ENCODE measurements around the gene HOXD4.

HOXD4 gene

DNA sequence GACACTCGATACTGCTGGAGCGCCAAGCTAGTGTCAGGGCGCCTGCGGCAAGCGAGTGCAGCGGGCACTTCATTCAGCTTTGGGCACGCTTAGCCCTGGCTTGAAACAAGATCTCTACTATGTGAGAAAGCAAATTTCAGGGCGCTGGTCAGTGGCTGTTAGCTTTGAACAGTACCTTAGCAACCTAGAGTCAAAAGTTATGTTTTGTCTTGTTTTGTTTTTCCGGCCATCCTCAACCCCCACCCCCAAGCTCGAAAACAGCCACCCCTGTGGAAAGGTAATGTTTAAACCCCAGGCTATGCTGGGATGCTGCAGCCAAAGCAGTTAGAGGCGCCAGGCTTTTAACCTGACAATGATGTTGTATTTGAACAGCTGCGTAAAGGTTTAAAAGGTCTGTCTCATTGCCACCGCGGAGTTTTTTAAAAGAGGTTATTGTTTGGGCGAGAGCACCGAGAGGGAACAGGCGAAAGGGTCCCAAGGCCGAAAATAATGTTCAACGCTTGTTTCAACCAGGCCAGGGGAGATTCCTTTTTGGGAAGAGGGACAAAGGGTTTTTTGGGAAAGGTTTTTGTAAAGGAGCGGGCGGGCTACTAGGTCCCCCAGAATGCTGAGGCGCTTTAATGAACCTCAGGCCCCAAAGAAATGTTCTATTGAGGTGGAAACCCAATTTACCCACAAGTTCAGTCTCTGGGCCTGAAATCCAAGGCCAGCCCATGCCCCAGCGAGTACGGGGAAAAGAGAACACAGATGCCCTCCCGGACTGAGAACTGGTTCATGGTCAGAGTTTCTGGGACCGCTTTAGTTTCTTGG, 37.0 kb upstream of the HOXD4 start:
- no peak for DNase-seq (ENCODE audit: low read depth)

DNA sequence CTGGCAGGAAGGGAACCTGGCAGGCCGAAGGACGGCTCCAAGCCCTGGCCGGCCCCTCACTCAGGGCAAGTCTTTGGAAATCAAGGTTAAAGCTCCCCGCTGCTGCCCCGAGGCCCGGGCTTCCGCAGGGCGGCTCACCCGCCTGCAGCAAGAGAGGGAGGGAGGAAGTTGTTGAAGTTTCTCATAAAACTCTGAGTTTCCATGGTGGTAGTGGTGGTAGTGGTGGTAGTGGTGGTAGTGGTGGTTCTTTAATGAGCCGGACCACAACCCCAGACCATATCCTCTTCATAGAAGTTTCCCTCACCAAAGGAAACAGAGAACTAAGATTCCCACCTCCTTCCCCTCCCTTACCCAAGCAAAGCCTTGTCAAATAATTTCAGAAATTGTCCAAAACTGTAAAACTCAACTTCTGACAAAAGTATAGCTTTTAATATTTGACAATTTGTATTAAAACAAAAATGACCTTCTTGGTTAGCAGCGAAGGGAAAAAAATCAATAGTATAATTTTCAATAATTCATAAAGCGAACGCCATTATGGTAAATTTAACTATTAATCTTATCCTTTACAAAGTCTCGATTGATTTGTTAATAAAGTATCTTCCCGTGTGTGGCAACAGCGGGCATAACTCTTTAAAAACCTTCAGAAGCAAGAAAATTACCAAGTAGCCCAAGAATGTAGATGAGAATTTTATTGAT, 36.3 kb upstream of the HOXD4 start:
- no peak for DNase-seq (ENCODE audit: low read depth)

DNA sequence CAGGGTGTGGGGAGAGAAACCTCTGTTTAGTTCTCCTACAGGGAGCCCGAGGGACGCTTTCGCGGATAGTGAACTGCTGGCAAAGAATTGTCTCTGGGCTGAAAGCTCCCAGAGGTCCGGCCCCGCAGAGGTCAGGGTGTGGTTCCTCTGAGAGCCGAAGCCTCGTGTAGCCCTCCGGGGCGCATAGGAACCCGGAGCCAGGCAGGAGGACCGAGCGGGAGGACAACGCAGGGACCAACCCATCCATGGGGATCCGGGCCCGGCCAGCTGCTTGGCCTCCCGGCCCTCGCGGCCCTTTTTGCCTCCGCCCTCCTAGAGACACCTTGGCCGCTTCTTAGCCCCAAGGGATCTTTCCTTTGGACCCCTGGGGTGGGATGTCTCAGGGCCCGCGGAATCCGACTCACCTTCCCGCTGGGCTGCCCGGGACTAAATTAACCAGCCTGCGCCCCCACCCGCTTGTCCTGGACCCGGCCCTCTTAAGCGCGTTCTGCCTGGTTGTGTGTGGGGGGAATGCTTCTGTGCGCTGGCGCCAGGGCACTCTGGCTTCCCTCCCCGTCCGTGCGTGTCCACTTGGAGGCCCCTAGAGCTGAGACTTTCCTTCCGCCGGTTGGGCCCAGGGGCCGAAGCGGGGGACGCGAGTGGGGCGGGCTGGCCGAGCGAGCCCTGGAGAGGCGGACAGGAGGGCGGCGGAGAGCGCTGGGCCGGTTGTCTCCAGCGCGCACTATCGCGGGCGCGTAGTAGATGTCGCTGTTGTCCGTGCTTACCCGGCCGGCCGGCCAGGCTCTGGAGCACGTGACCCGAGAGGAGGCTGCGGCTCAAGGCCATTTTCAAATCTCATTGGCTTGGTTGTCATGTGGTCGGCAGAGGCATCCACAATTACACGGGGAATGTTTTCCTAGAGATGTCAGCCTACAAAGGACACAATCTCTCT, 35.2 kb upstream of the HOXD4 start, which contains the start of gene HOXD10:
Gene HOXD10 (plus strand): TSS at position 896 of the 931 bp plus-strand sequence. CDS start 56 bp downstream, outside the sequence.
- DNase-seq (ENCODE audit: low read depth) = no peak

DNA sequence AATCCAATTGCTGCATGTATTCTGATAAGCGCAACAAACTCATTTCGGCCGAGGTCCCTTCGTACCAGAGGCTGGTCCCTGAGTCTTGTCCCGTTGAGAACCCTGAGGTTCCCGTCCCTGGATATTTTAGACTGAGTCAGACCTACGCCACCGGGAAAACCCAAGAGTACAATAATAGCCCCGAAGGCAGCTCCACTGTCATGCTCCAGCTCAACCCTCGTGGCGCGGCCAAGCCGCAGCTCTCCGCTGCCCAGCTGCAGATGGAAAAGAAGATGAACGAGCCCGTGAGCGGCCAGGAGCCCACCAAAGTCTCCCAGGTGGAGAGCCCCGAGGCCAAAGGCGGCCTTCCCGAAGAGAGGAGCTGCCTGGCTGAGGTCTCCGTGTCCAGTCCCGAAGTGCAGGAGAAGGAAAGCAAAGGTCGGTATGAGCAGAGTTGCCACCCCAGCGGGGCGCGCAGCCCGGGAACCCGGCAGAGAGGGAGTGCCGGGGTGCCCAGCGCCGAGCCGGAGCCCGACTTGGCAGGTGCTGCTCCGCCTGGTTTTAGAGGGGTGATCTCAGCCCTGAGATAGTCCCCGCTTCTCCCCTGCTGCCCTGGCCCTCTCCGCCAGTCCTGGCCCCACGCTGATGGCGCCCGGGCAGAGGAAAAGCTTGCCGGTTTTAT, 34.1 kb upstream of the HOXD4 start:
- no peak for DNase-seq (ENCODE audit: low read depth)

DNA sequence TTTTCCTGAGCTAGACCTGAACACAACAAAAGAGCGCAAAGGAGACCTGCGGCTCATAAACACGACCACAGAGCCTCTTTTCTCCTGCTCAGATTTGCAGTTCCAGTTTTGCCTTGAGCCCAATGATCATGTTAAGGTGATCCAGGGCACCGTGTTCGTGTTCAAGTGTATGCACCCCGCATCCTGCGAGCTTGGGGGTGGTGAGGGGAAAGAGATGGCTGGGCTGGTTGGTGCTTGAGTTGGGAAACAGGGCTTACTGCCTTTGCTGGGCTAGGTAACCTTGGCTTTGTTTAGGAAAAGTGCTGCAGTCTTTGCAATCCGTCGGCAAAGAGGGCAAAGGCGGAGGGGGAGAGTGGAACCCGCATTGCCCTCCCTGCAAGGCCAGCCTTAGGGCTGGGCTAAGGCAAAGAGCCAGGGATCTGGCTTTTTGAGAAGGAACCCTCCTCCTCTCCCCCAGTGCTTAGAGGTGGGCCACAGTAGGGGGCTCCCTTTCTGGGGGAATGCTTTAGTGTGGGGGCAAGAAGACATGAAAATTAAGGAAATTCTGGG, 33.5 kb upstream of the HOXD4 start:
- DNase-seq (ENCODE audit: low read depth) = no peak

DNA sequence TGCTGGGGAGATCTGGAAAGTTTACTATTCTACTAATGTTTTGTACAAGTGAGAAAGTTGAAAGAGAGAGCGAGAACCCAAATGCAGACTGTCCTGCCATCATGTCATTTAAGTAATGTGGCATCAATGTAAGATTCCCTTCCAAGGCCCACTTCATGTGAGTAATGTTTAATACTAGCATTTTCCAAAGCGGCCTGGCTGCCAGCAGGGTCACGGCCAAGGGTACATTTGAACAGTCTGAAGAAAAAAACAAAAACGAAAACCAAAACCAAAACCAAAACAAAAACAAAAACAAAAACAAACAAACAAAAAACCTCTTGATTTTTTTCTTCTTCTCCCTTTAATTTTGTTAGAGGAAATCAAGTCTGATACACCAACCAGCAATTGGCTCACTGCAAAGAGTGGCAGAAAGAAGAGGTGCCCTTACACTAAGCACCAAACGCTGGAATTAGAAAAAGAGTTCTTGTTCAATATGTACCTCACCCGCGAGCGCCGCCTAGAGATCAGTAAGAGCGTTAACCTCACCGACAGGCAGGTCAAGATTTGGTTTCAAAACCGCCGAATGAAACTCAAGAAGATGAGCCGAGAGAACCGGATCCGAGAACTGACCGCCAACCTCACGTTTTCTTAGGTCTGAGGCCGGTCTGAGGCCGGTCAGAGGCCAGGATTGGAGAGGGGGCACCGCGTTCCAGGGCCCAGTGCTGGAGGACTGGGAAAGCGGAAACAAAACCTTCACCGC, 32.6 kb upstream of the HOXD4 start:
- no peak for DNase-seq (ENCODE audit: low read depth)

DNA sequence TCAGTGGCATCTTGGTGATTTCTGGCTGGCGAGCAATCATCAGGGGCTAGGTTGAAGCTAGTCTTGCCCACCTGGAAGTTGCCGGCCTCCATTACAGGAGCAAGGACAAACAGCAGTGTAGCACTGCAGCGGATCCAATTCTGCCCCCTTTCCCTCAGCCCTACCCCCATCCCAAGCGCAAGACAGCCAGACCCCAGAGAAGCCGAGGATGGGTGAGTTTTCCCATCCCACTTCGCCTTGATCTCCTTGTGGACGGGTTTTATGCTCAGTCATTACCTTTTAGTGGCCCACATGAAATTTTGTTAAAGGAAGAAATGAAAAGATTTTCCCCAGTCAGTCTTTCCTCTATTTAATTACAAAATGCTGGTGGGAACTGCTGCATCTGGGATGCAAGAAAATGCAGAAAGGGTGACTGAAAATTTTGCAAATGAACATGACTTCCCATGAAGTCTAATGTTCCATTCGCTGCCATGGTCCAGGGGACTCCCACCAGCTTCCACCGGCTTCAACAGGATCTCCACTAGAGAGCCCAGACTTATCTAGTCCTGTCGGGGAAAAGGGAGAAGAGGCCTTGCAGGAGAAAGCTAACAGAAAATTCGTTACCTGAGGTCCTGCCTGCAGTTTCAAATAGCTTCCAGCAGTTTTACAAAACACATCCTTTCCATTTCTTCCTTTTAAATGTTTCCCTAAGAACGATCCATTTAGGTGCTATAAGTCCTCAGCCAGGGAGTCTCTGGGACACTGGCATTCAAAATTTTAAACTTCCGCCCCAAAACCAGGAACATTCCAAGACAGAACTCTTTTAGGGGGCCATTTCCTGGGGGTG, 30.8 kb upstream of the HOXD4 start:
- no peak for DNase-seq (ENCODE audit: low read depth)

DNA sequence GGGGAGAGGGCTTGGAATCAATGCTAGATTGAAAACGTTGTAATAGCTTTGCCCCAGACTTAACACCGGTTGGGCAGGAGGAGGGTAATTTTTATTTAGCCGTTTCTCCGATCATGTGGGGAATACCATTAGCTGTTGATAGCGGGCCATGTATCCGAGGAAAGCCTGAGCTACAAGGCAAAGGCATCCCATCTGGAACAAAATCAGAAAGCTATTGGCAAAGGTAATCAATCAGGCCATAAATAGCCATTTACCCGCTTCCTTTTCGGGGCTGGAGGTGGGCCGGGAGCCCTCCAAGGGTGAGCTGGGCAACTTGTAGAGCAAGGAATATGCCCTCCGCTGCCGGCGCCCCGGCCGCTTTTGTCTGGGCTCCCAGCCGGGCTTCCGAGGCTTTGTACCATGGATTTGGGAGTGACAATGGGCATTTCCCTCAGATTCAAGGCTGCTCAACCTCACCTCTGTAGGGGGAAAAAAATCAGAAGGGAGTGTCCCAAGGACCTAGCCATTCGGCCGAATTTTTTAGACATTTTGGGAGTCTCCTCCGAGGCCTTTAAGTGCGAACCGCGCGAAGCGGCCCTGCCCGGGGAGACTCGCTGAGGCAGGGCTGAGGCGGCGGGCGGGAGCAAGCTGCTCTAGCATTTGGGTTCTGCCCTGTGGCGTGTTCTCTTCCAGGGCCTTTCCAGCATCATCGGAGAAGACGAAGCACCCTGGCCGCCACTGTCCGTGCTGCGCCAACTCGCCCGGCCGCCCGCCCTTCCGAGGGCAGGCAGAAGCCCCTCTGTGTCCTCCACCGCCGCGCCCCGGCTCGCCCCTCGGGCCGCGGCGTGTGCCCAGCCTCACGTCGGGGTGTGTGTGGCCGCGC, 29.9 kb upstream of the HOXD4 start:
- DNase-seq (ENCODE audit: low read depth) = no peak

DNA sequence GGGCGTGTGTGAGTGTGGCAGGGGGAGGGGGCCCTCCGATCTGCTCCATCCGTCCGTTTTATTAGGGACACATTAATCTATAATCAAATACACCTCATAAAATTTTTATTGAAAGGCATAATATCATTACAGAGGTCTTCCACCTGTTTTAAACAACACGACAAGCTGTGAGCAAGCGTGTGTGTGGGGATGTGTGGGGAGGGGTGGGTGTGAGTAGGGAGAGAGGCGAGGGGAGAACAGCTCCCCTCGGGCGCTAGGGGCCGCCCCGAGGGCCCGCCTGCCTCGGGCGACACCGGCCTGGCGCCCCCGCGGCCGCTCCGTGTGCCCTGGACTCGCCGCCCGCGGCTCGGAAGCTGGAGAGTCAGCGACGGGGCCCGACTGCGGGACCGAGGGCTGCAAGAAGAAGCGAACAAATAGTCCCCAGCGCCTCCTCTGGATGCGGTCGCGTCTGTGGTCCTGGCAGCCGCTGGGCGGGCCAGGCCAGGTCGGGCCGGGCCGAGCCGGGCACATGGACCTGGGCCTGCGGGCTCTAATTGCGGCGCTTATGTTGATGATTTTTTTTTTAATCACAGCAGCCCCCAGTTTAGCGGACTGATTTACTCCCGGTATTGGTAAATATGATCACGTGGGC, 29.2 kb upstream of the HOXD4 start:
- DNase-seq (ENCODE audit: low read depth) = no peak

DNA sequence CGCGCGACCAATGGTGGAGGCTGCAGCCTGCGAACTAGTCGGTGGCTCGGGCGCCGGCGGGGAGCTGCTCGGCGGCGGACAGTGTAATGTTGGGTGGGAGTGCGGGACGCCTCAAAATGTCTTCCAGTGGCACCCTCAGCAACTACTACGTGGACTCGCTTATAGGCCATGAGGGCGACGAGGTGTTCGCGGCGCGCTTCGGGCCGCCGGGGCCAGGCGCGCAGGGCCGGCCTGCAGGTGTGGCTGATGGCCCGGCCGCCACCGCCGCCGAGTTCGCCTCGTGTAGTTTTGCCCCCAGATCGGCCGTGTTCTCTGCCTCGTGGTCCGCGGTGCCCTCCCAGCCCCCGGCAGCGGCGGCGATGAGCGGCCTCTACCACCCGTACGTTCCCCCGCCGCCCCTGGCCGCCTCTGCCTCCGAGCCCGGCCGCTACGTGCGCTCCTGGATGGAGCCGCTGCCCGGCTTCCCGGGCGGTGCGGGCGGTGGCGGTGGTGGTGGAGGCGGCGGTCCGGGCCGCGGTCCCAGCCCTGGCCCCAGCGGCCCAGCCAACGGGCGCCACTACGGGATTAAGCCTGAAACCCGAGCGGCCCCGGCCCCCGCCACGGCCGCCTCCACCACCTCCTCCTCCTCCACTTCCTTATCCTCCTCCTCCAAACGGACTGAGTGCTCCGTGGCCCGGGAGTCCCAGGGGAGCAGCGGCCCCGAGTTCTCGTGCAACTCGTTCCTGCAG, 28.5 kb upstream of the HOXD4 start, which contains the start of gene HOXD9:
Gene HOXD9 (plus strand): TSS at position 37 of the 728 bp plus-strand sequence. CDS start 50 bp downstream, at position 87.
- no peak for DNase-seq (ENCODE audit: low read depth)

DNA sequence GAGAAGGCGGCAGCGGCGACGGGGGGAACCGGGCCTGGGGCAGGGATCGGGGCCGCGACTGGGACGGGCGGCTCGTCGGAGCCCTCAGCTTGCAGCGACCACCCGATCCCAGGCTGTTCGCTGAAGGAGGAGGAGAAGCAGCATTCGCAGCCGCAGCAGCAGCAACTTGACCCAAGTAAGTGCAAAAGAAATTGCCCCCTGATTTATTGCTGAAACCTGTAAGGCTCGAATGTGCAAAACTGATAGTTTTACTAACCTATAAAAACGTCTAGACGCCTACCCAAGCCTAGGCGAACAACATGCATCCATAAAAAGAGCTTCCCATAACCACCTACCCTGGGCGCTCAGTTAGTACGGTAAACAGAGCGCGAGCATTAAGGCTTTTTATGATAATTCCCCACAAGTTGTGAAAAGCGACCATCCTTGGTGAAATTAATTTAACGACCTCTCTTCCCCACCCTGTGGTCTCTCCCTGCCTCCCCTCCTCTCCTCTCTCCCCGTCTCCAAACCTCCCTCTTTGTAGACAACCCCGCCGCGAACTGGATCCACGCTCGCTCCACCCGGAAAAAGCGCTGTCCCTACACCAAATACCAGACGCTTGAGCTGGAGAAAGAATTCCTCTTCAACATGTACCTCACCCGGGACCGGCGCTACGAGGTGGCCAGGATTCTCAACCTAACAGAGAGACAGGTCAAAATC, 27.8 kb upstream of the HOXD4 start:
- no peak for DNase-seq (ENCODE audit: low read depth)

DNA sequence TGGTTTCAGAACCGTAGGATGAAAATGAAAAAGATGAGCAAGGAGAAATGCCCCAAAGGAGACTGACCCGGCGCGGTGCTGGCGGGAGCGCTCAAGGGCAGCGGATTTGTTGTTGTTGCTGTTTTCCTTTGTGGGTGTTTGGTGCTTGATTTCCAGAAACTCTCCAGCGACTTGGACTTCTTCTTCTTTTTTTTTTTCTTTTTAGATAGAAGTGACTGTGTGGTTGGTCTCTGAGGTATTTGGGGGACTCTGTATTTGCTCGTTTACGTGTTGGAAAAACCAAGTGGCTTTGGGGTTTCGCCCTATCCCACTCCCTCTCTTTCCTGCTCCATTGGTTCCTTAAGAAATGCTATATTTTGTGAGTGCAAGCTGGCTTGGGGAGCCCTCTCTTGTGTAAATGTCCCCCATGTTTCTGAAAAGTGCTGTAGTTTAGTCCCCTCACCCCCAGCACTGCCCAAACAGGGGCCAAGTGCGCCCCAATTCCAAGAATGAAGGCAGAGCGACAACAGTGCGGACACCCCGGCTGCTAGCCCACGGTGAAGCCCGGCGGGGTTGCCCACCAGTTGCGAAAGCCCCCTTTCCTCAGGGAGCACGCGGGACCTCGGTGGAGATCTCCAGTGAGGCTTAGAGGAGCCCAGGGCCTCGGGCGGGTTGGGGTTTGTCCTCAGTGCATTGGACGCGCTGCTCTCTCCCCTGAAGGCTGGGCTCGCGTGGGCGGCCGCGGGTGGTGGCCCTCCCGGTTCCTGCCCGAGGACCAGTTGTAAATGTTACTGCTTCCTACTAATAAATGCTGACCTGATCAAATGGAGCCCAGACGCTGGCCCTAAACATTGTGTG, 27.0 kb upstream of the HOXD4 start:
- no peak for DNase-seq (ENCODE audit: low read depth)

DNA sequence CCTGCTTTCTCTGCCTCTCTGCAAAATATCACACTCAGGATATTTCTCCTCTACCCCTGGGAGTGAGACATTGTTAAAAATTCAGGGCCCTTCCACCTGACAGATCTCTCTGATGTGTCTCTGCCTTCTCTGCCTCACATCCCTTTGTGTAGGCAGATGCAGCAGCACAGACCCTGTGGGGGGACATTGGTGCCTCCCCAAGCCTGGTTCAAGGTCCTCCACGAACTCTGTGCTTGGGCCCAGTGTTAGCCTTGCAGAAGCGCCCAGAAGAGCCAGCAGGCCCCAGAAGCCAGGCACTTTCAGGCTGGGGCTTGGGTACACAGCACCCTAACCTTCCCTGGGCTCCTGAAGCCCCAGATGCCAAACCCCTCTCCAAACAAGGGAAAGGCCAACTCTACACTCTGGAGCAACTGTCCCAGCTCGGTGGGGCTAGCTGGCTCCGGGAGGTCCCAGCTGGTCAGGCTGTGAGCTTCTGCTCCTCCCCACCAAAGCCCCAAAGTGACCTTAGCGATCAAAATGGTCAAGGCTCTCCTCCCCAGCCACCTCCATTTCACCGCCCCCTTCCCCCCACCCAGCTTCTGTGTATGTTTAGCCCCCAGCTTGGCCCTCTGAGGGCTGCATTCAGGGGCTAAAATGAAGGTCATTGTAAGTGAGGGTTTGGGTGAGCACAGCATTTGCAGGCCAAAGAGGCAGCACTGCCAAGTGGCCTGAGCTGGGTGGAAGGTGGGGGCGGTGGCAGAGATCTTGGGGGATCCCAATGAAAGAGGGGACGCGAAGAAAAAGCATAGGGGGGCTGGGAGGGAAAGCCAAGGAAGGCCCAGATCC, 26.2 kb upstream of the HOXD4 start:
- no peak for DNase-seq (ENCODE audit: low read depth)

DNA sequence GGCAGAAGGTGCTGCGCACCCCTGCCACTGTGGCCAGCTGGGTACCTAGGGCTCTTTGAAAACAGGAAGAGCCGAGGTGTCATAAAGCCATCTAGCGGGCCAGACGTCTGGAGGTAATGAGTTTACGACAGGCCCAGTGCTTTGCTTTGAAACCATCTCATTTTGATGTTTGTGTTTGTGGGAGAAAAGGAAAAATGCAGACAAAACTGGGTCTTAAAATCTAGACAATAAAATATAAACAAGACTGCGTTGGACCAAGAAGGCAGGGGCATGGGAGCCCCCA, 25.6 kb upstream of the HOXD4 start:
- DNase-seq (ENCODE audit: low read depth) = no peak

Data from activated T-cell treated with anti-CD3 and anti-CD28 coated beads for 48 hours (primary cell).